ENCODE results near the gene ANKS1A.

- TF ChIP-seq CTCF (conservative IDR thresholded peaks at IDR 0.05; ENCODE audit: low read depth, low read length) (no peak), EZH2 (IDR thresholded peaks at IDR 0.05; ENCODE audit: borderline replicate concordance, low read depth, low read length, poor library complexity, severe bottlenecking) (no peak)
Observed at GRCh38 chr6:35068206-35068605, 179.2 kb downstream of the ANKS1A start.
